Dedifferentiated amniotic fluid mesenchymal stem cell (primary cell): Measurements from ENCODE around the gene SBNO2.
"Not testable (repeated sequence)": the region's sequence is repeated elsewhere in the genome, so short reads cannot be mapped to it uniquely, and the experiment has no call there.

ENCODE experiments used
- DNase-seq: peaks from one replicate; pipeline ENCODE4 v3.0.0-alpha.2; 2016; ENCODE audit errors: extremely low spot score

SBNO2 gene

GRCh38 chr19:1134431-1134830, 39.6 kb downstream of the SBNO2 start:
- no peak for DNase-seq

DNA sequence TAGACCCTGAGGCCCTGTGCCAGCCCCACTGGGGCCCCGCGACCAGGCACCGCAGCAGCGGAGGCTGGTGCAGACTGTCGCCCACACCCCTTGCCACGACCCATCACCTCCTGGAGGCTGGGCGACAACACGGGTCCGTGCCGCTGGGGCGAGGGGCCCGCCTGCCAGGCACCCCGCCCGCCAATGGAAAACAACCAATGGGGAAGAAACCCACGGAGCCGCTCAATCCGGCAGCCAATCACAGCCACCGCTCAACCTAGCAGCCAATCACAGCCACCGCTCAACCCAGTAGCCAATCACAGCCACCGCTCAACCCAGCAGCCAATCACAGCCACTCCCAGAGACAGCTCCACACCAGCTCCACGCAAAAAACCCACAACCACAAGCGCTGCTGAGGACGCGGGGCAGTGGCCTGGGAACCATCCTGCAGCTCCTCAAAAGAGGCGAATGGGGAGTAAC, 40.6 kb downstream of the SBNO2 start:
- DNase-seq = no peak

- no peak for DNase-seq
Measured at GRCh38 chr19:1132552-1133383, 41.3 kb downstream of the SBNO2 start.

GRCh38 chr19:1131718-1132551, 42.1 kb downstream of the SBNO2 start:
- DNase-seq = peak; percentile 79

- no peak for DNase-seq
Measured at GRCh38 chr19:1130771-1131717, 43.0 kb downstream of the SBNO2 start.

- DNase-seq = no peak
Measured at GRCh38 chr19:1129535-1129934, 44.5 kb downstream of the SBNO2 start.

DNA sequence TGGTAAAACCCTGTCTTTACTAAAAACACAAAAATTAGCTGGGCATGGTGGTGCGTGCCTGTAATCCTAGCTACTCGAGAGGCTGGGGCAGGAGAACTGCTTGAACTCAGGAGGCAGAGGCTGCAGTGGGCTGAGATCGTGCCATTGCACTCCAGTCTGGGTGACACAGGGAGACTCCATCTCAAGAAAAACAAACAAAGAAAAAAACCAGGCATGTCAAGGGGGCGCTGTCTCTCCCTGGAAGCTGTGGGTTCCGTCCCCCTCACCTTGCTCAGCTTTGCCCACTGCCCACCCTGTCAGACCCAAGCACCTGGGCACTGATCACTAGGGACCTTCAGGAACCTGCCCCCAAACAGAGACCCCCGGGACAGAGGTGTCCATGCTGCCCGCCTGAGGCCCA, 45.0 kb downstream of the SBNO2 start:
- DNase-seq = not testable (repeated sequence)

DNA sequence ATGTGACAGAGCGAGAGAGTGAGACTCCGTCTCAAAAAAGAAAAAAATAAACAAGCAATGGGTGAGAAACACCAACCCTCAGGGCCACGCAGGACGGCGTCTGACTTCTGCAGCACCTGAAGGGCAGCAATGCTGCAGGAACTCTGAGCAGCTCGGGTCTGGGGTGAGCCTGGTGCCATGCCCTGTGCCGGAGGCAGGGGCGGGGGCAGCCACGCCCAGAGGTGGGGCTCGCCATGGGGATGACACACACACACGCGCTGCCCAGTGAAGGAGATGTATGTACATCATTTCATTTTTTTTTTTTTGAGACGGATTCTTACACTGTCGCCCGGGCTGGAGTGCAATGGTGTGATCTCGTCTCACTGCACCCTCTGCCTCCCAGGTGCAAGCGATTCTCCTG, 46.0 kb downstream of the SBNO2 start:
- DNase-seq = no peak

DNA sequence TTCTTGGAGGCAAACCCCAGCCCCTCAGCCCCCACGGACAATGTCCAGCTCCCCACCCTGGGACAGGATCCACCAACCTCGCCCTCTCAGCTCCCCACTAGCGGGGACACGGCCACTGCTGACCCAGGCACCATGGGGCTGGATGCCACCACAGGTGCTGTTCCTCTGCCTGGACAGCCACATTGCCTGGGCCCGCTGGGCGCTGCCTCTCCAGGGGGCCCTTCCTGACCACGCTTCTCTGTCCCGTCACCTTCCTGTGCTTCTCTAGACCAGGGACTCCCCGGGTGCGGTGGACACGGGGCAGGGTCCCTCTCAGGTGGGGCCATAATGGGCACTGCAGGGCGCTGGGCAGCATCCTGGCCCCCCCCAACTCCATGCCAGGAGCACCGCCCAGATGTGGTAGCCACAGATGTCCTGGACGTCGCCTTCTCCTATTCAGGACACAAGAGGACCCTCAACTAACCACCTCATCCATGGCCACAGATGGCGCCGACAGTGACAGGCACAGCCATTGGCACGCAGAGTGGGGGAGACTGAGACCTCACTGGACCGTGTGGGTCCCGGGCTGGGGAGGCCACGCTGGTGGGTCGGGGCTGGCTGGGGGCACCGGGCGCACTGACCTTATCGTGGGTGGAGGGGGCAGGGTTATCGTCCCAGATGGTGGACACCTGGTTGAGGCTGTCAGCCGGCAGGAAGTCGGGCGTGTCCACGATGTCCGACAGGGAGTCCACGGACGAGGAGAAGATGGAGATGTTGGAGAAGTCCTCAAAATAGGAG, 46.9 kb downstream of the SBNO2 start:
- DNase-seq = no peak

DNA sequence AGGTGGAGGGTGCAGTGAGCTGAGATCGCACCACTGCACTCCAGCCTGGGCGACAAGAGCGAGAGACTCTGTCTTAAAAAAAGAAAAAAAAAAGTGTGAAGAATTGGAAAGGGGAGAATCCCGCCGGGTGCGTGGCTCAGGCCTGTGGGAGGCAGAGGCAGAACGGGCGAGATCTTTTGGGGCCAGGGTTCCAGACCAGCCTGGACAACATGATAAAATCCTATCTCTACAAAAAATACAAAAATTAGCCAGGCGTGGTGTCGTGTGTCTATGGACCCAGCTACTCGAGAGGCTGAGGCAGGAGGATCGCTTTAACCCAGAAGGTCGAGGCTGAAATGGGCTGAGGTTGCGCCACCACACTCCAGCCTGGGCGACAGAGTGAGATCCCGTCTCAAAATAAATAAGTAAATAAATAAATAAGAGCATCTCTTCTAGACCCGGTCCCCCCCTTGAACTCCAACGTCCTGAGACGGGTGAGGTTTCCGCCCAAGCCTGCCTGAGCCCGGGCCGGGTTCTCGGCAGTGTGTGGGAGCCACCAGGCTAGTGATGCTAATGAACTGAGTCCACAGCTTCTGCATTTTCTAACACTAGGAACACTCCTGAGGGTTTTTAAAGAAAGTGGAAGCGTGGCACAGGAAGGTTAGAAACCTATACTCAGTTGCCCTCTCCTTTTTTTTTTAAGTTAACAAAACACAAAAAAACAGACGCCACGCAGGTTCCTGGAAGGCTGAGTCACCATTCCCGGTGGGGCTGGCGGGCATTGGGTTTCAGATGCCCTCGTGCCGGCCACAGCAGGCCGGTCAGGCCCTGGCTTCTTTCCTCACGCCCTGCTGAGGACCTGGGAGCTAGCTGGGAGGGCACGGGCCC, 48.2 kb downstream of the SBNO2 start:
- DNase-seq = no peak

DNA sequence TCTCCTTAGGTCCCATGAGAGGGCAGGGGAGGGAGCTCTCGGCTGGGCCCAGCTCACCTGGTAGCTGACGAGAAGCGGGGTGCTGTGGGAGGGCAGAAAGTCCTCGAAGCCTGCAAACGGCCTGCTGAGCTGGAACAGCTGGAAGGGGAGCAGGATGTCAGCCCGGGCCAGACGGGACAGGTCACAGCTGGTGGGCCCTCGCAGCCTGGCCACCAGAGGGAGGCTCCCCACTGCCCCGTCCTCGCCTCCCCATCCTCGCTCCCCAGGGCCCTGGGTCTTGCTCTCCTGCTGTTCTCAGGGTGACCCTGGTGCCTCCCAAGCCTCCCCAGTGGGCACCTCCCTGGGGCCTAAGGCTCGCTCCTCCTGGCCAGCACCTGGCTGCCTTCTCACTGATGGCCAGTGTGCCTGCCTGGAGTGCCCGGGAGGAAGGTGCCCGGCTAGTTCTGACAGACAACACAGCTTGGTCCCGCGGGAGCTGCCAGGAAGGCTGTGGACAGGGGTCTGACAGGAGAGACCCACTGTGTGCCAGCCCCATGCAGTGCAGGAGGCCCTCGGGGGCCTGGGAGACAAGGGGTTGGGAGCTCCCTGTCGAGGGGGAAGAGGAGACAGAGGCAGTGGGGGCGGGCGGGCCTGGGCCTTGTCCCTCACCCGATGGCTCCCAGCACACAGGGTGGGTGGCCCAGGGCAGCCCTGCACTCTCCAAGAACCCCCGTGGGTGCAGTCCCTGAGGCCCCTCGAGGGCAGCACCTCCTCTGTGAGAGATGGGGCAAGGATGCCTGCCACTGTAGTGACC, 50.0 kb downstream of the SBNO2 start:
- no peak for DNase-seq

DNA sequence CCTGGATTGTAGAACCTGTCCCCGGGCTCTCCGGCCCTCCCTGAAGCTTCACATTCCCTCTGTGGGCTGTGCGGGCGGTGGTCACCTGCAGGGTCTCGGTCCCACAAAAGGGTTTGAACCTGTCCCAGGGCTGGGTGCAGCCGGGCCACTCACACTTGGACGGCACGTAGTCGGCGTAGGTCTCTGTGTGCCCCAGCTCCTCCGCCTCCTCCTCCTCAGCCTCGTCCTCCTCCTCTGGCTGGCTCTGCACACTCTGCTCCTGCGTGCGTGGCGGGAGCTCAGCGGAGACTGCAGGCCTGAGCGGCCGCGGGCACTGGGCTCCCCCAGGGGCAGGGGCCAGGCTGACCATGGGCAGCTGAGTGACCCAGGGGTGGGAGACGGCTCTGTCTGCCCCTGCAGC, 50.7 kb downstream of the SBNO2 start:
- no peak for DNase-seq

- DNase-seq = no peak
Measured at GRCh38 chr19:1122972-1123363, 51.1 kb downstream of the SBNO2 start.

DNA sequence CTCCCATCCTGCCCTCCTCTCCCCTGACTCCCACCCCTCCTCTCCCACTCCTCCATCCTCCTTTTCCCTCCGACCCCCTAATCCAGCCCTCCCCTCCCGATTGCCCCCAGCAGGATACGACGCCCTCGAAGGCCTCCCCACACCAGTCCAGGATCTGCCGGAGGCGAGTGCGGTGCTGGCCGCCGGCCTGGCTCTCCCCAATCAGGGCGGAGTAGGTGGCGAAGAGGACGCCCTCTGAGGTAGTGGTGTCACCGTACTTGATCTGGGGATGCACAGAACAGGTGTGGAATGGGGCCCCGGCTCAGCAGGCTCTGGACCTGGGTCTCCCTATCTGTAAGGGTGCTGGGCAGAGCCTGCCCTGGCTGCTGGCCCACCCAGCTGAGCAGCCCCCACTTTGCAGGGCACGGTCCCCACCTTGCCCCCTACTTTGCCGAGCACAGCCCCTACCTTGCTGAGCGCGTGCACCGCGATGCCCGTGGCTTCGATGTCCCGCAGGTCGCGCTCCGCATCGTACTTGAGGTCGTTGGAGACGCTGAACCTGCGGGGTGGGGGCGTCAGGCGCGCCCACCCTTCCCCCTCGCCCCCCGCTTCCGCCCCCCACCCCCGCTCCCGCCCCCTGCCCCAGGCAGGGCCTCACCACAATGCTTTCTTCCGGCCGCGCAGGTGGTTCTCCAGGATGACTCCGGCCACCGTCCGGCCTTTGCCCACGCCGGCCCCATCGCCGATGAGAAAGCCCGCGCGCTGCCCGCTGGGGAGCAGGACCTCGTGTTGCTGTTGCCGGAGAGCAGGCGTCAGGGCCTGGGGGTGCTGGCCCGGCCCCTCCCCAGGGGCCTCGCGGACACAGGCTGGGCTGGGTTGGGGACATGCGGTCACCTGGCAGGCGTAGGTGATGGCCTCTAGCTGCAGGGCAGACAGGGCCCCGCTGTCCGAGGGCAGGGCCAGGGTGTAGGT, 51.8 kb downstream of the SBNO2 start:
- no peak for DNase-seq

GRCh38 chr19:1121395-1121794, 52.7 kb downstream of the SBNO2 start:
- DNase-seq = no peak

DNA sequence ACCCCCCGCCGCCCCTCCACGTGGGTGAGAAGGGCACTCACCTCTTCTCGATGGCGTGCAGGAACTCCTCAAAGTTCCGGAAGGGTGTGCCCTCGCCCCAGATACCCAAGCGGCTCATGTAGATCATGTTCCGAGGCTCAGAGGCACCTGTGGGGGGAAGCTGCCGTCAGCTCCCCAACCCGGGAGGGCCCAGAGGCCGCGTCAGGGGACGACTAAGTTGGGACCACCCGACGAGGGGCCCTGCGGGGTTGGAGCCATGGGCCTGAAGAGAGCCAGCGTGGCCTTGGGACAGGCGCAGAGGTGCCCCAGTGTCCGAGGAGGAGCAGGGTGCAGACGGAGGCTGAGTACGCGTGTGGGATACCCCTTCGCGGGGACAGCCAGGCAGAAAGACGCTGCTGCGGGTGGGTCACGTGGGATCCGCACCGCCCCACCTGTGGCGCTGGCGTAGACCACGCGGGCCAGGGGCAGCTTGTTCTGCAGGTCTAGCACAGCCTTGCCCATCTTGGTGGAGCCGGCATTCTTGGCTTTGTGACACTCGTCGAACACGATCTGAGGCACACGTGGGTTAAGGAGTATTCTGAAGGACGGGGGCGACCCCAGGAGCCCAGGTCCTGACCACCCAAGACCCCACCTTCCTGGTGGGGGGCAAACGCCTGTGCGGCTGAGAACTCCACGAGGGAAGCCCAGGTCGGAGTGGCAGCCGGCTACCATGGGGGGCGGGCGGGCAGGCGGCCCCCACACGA, 54.4 kb downstream of the SBNO2 start:
- no peak for DNase-seq

GRCh38 chr19:1118999-1119398, 55.1 kb downstream of the SBNO2 start:
- DNase-seq = no peak
